ENCODE data around the gene CD99L2. TPM values are rescaled to one million over a fixed set of nuclear protein-coding genes. Genes with fewer than 3 reads are reported as not detected.

The CD99L2 gene, protein sequence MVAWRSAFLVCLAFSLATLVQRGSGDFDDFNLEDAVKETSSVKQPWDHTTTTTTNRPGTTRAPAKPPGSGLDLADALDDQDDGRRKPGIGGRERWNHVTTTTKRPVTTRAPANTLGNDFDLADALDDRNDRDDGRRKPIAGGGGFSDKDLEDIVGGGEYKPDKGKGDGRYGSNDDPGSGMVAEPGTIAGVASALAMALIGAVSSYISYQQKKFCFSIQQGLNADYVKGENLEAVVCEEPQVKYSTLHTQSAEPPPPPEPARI
- 42.6 and 47.1 TPM in 2 replicates for total RNA-seq

GRCh38 chrX:150898343-150899190, at the start of gene CD99L2:
CD99L2 (minus strand) TSS chrX:150898668; CDS start chrX:150898588, 80 bp downstream.

Other genes with a start within 250 kb of the CD99L2 start
- gene MTMR1, start 205.3 kb downstream of the CD99L2 start, total RNA-seq, result 17.5 and 28.0 TPM in 2 replicates
- gene HMGB3, start 84.7 kb upstream of the CD99L2 start, total RNA-seq, result 3.9 and 20.1 TPM in 2 replicates